Panc1 (cell line): ENCODE data around the gene EMC9. TPM values are rescaled to one million over a fixed set of nuclear protein-coding genes. Genes with fewer than 3 reads are reported as not detected.

Source experiments
- ATAC-seq: fragments of 200-7000 bp; cut with Tn5 transposase; 2 replicates; pipeline ENCODE4 v1.9.1; 2020; ENCODE audit warnings: mild to moderate bottlenecking, moderate library complexity
- BruUV-seq: library from RNA; stranded (reverse); fragments of 400-500 nt; replicated peaks from 2 replicates; lab custom pipeline; 2021; lab: Mats Ljungman, UMichigan
- CTCF ChIA-PET: fragments of 300-600 bp; sonication (Branson Sonifier 250); formaldehyde crosslinking; loops from one replicate; lab custom pipeline; 2022; ENCODE audit warnings: antibody characterized with exemption; lab: Charles Lee
- POLR2A ChIA-PET: fragments of 300-600 bp; sonication (Branson Sonifier 250); formaldehyde crosslinking; loops from one replicate; lab custom pipeline; 2022; ENCODE audit warnings: antibody characterized with exemption; lab: Charles Lee
- DNase-seq: peaks from one replicate; pipeline ENCODE4 v3.0.0-alpha.2; 2010; ENCODE audit warnings: low read depth, low spot score
- H3K27ac ChIP-seq: 2 replicates; pipeline ENCODE4 v1.5.1; 2011; ENCODE audit warnings: mild to moderate bottlenecking, low read length, inconsistent platforms
- H3K27me3 ChIP-seq: fragments of 200-500 bp; sonication (Bioruptor generic); 2 replicates; pipeline ENCODE4 v1.6.0; 2014; ENCODE audit warnings: low read length, inconsistent platforms; ENCODE audit not compliant: control insufficient read depth, insufficient read depth
- H3K36me3 ChIP-seq: fragments of 200-500 bp; sonication (Bioruptor generic); 2 replicates; pipeline ENCODE4 v1.5.1; 2014; ENCODE audit warnings: inconsistent platforms, mild to moderate bottlenecking, low read length, moderate library complexity; ENCODE audit not compliant: control insufficient read depth, insufficient read depth
- H3K4me1 ChIP-seq: 2 replicates; pipeline ENCODE4 v1.5.1; 2011; ENCODE audit warnings: inconsistent platforms, mild to moderate bottlenecking, low read length, moderate library complexity; ENCODE audit not compliant: control insufficient read depth, insufficient read depth
- H3K4me3 ChIP-seq, 2 experiments: 2 replicates each; pipeline ENCODE4 v1.5.1; 2011 to 2012; ENCODE audit warnings: low read depth in 2 of 2, low read length in 2 of 2, mild to moderate bottlenecking in 2 of 2, inconsistent platforms in 1 of 2, moderate library complexity in 1 of 2
- H3K9me3 ChIP-seq: fragments of 200-500 bp; sonication (Bioruptor generic); 2 replicates; pipeline ENCODE4 v1.5.1; 2014; ENCODE audit warnings: low read depth, mild to moderate bottlenecking, inconsistent platforms, low read length, moderate library complexity; ENCODE audit not compliant: control insufficient read depth, insufficient read depth
- POLR2AphosphoS5 ChIP-seq: IDR thresholded peaks from 2 replicates; pipeline ENCODE4 v1.6.1; 2012; ENCODE audit warnings: mild to moderate bottlenecking, low read depth, low read length, moderate library complexity
- SIN3A ChIP-seq: IDR thresholded peaks from 2 replicates; pipeline ENCODE4 v1.6.1; 2012; ENCODE audit warnings: low read depth, mild to moderate bottlenecking, low read length, moderate library complexity, borderline replicate concordance; ENCODE audit not compliant: insufficient read depth
- TCF7L2 ChIP-seq: IDR thresholded peaks from 2 replicates; pipeline ENCODE4 v1.6.1; 2011; ENCODE audit warnings: mild to moderate bottlenecking, low read depth, low read length, inconsistent platforms
- in situ Hi-C: cut with HindIII; loops from 2 replicates; pipeline ENCODE4 v1.10.0; 2016; ENCODE audit warnings: low sequenced_read_pairs, low pct_unique_long_range_greater_than_20kb
- intact Hi-C: fragments of 100-400 bp; cut with micrococcal nuclease; formaldehyde crosslinking; loops from one replicate; pipeline ENCODE4 v1.10.0; 2022; ENCODE audit not compliant: unreplicated experiment
- total RNA-seq: library from RNA; stranded (reverse); gene quantifications from one replicate; pipeline ENCODE4 v1.2.1, GENCODE V29; 2021; ENCODE audit not compliant: unreplicated experiment
- TF ChIP-seq, protein P1 (sequence below): fragments of 450-650 bp; IDR thresholded peaks from 2 replicates; pipeline ENCODE4 v1.5.1; 2017; ENCODE audit warnings: mild to moderate bottlenecking
- TF ChIP-seq, protein P2 (sequence below), 2 experiments: IDR thresholded peaks; 2 replicates each; pipeline ENCODE4 v1.6.1; 2011 to 2012; ENCODE audit warnings: low read depth in 2 of 2, control low read depth in 1 of 2, low read length in 1 of 2, mild to moderate bottlenecking in 1 of 2, moderate library complexity in 1 of 2; ENCODE audit not compliant: insufficient read depth in 1 of 2

Gene EMC9
- total RNA-seq, 1 experiment from 2014 or later, result 42.5 TPM

DNA sequence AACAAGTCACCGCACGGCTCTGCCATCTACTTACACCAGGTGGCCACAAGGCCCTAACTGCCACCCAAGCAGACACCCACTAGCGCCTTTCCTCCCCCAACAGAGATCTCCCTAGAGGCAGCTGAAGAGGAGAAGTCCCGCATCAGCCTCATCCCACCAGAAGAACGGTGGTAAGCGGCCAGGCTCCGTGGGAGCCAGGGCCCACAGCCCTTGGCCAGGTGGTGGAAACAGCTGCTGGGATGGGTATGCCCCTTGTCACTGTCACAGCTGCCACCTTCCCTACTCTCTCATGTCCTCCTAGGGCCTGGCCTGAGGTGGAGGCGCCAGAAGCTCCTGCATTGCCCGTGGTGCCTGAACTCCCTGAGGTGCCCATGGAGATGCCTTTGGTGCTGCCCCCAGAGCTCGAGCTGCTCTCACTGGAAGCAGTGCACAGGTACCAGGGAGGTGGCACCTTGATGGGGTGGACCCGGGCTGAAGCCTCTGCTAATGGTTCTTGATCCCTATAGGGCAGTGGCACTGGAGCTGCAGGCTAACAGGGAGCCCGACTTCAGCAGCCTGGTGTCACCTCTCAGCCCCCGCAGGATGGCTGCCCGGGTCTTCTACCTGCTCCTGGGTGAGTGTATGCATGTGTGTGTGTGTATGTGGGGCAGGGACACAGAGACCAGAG, 38.0 kb upstream of the EMC9 start:
- DNase-seq (no peak), ATAC-seq (no peak; the same call in 1 of the 2 replicates)
- no peaks in the 10 kb centered on the region for H3K27me3 ChIP-seq
- H3K9me3 ChIP-seq, result no peaks in the 10 kb centered on the region
- in situ Hi-C loops, result no loop called here
- H3K4me3 ChIP-seq, result no peak overlapping the region
- H3K27ac ChIP-seq, result no peak overlapping the region
- TF ChIP-seq, protein P1, sequence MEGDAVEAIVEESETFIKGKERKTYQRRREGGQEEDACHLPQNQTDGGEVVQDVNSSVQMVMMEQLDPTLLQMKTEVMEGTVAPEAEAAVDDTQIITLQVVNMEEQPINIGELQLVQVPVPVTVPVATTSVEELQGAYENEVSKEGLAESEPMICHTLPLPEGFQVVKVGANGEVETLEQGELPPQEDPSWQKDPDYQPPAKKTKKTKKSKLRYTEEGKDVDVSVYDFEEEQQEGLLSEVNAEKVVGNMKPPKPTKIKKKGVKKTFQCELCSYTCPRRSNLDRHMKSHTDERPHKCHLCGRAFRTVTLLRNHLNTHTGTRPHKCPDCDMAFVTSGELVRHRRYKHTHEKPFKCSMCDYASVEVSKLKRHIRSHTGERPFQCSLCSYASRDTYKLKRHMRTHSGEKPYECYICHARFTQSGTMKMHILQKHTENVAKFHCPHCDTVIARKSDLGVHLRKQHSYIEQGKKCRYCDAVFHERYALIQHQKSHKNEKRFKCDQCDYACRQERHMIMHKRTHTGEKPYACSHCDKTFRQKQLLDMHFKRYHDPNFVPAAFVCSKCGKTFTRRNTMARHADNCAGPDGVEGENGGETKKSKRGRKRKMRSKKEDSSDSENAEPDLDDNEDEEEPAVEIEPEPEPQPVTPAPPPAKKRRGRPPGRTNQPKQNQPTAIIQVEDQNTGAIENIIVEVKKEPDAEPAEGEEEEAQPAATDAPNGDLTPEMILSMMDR, result no peak
- no peak for TF ChIP-seq TCF7L2
- no peak for TF ChIP-seq POLR2AphosphoS5
- no peak for TF ChIP-seq SIN3A
- TF ChIP-seq, protein P2, sequence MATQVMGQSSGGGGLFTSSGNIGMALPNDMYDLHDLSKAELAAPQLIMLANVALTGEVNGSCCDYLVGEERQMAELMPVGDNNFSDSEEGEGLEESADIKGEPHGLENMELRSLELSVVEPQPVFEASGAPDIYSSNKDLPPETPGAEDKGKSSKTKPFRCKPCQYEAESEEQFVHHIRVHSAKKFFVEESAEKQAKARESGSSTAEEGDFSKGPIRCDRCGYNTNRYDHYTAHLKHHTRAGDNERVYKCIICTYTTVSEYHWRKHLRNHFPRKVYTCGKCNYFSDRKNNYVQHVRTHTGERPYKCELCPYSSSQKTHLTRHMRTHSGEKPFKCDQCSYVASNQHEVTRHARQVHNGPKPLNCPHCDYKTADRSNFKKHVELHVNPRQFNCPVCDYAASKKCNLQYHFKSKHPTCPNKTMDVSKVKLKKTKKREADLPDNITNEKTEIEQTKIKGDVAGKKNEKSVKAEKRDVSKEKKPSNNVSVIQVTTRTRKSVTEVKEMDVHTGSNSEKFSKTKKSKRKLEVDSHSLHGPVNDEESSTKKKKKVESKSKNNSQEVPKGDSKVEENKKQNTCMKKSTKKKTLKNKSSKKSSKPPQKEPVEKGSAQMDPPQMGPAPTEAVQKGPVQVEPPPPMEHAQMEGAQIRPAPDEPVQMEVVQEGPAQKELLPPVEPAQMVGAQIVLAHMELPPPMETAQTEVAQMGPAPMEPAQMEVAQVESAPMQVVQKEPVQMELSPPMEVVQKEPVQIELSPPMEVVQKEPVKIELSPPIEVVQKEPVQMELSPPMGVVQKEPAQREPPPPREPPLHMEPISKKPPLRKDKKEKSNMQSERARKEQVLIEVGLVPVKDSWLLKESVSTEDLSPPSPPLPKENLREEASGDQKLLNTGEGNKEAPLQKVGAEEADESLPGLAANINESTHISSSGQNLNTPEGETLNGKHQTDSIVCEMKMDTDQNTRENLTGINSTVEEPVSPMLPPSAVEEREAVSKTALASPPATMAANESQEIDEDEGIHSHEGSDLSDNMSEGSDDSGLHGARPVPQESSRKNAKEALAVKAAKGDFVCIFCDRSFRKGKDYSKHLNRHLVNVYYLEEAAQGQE (IDR thresholded peaks at IDR 0.05; ENCODE audit: insufficient read depth in 1 of 2, low read depth in 2 of 2, low read length in 1 of 2), result no peak
- intact Hi-C loops, result no loop called here
- ChIA-PET CTCF (no interaction called here), POLR2A (no interaction called here)
- H3K36me3 ChIP-seq, result no peaks in the 10 kb centered on the region
- no peaks in the 10 kb centered on the region; the same call in 1 of the 2 replicates for H3K4me1 ChIP-seq
- no TSS peak for BruUV-seq

DNA sequence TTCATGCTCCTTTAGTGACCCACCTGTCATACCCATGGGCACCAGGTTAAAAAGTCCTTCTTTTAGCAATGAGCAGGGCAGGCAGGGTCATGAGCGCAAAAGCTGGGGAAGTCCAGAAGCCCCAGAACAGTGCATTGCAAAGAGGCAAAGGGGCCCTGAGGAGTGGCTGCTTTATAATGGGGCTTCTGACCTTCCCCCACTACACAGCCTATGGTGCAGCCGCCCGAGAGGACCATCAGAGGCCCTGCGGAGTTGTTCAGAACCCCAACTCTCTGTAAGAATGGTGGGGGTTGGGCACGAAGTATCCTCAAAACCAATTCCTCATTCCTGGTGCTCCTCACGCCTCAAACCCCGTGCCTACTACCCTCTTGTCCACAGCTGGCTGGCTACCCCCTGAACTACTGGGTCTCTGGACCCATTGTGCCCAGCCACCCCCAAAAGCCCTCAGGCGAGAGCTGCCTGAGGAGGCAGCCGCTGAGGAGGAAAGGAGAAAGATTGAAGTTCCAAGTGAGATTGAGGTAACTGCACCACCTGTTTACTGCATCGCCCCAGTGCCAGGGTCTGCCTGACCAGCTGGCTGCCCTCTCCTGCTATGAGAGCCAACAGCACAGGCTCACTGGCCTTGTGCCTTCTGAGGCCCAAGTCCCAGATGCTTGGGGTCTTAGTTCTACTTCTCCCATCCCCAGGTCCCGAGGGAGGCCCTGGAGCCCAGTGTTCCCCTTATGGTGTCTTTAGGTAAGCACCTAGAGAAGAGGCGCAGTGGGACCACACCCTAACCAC, 37.2 kb upstream of the EMC9 start:
- no peak overlapping the region for H3K4me3 ChIP-seq
- H3K36me3 ChIP-seq, result no peaks in the 10 kb centered on the region
- ChIA-PET POLR2A (no interaction called here), CTCF (no interaction called here)
- no peak overlapping the region for H3K27ac ChIP-seq
- DNase-seq (no peak), ATAC-seq (no peak)
- no peaks in the 10 kb centered on the region for H3K27me3 ChIP-seq
- no TSS peak for BruUV-seq
- H3K4me1 ChIP-seq, result no peaks in the 10 kb centered on the region; the same call in 1 of the 2 replicates
- TF ChIP-seq, protein P2 (IDR thresholded peaks at IDR 0.05; ENCODE audit: insufficient read depth in 1 of 2, low read depth in 2 of 2, low read length in 1 of 2), result no peak
- TF ChIP-seq, protein P1, result no peak
- TF ChIP-seq TCF7L2, result no peak
- TF ChIP-seq SIN3A, result no peak
- TF ChIP-seq POLR2AphosphoS5, result no peak
- no peaks in the 10 kb centered on the region for H3K9me3 ChIP-seq
- in situ Hi-C loops, result no loop called here
- intact Hi-C loops, result no loop called here
